HG03354 (cell line): ENCODE results near the gene DIDO1.
"Not testable (repeated sequence)": the region's sequence is repeated elsewhere in the genome, so short reads cannot be mapped to it uniquely, and the experiment has no call there.

Experiments used
- ATAC-seq: cut with Tn5 transposase; IDR thresholded peaks from one replicate; pipeline ENCODE4 v1.9.1; 2021; ENCODE audit warnings: mild to moderate bottlenecking; ENCODE audit not compliant: unreplicated experiment, poor library complexity, severe bottlenecking

The DIDO1 gene

GRCh38 chr20:62885896-62886708 lies 40.2 kb downstream of the DIDO1 start:
- ATAC-seq = no peak

- no peak for ATAC-seq
Observed at GRCh38 chr20:62885046-62885895, 41.0 kb downstream of the DIDO1 start.

DNA sequence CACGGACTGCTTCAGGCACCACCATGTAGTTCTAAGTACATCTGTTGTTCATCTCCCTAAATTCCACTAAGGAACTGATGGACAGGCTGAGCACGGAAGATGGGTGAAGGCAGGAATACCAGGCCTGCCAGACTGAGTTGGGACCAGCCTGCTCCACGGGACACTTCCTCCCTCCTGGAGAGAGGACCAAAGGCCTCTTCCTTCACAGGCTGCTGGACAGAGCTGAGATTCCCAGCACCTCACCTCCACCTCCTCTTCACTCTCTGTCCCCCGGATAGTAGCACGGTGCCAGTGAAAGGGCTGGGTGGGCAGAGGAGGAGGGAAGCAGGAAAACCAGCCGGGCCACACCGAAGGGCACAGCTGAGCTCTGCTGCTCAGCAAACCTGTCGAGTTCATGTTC lies 41.7 kb downstream of the DIDO1 start:
- no peak for ATAC-seq

DNA sequence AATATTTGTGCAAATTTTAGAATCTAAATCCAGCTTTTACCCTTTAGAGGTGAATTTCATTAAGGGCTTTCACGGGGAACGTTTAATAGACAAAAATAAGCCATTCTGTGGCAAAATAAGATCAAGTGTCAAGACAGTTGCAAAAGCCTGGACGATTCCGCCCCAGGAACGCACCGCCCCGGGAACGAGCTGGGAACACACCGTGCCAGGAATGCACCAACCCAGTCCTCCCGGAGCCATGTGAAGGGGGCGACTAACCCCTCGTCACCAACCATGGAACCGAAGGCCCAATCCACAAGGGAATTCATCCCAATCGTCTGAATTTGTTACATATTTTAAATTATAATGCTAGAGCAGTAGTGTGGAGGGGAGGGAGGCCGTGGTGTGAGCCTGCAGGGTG lies 43.9 kb downstream of the DIDO1 start:
- no peak for ATAC-seq

- no peak for ATAC-seq
Observed at GRCh38 chr20:62881662-62882395, 44.5 kb downstream of the DIDO1 start.

DNA sequence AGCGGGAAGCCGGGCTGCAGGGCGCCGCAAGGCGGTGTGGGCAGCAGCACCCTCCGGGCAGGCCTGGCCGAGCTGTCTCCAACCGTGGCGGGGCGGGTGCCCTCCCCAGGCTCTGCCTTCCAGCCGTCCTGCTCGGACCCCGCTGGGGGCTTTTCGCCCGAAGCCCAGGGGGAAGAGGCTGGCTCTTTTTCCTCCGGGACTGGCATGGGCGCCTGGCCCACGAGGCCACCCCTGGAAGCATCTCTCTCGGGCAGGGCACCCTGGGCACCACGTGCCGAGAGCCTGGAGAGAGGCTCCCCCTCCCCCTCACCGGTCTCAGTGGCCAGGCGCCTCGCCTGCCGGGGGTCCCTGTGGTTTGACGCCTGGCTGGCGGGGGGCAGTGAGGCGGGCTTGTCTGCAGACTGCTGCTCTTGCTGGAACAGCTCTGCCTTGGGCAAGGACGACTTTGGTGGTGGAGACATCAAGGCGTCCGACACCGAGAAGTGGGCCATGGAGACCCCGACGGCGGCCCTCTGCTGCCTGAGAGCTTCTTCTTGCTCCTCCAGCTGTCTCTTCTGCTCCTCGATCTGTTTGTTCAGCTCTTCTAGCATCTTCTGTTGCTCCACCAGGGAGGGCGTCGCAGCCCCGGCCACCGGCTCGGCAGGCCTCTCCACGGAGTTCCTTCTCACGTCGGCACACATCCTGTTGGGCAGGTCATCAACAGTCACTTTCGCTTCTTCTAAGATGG lies 45.2 kb downstream of the DIDO1 start:
- no peak for ATAC-seq

DNA sequence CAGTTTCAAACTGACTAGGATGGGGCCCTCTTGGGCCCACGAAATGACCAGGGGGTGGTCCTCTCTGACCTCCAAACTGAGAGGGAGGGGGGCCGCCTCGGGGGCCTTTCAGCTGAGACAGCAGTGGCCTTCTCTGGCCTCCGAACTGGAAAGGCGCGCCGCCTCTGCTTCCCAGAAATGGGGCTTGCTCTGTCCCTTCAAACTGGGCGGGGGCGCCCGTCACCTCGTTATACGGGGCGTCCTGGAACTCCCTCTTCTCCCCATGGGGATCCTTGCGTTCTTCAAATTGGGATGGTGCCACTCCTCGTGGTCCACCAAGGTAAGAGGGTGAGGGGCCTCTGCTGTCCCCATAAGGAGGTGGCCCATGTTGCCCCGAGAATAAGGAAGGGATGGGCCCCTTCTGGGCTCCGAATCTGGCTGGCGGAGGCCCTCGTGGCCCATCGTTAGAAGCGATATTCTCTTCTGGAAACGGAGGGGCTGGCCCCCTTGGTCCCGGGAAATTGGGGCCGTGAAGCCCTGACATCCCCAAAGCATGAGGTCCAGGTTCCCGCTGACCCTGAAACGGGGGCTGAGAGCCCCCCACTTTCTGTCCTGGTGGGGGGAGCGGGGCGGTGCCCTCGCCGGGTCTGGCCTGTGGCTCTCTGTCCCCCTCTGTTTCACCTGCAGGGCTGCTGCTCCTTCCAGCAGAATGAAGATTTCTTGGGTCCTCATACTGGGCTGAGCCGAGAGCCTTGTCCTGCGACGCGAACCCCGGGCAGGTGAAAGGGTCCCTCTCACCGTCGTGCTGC lies 46.0 kb downstream of the DIDO1 start:
- no peak for ATAC-seq

GRCh38 chr20:62879275-62880146 lies 46.8 kb downstream of the DIDO1 start:
- no peak for ATAC-seq

DNA sequence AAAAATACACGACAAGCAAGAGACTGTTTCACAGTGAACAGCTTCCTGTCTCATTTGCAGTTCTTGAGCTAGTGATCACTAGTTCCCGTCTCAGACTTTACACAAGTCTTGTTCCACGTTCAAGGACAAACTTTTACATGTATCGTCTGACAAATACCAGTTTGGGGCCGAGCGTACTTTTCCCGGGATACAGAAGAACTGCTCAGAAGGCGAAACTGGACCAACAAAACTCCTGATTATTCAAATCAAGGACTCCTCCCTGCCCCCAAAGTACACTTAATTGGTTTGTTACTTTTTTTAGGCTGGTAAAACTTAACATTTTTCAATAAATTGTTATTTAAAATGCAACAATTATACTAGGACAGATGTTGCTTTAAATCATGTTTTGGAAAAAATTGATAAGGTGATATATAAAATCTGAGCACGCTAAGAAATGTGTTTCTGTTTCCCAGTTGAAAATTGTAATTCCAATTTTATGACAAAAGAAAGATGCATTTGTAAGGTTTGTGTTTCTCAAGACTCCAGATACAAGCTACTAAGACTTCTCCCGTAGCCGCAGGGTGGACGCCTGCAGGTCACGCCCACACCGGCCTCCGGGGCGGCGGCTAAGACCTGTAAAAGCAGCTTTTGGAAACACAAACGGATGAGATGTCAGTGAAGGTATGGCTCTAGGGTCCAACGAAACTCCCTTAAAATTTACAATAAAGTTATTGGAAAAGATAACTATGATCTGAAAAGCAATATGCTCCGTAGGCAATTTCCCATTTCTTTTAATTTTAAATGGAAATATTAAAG lies 47.9 kb downstream of the DIDO1 start:
- no peak for ATAC-seq

- ATAC-seq = no peak
Observed at GRCh38 chr20:62876902-62877816, 49.1 kb downstream of the DIDO1 start.

GRCh38 chr20:62876501-62876901 lies 49.8 kb downstream of the DIDO1 start:
- no peak for ATAC-seq

DNA sequence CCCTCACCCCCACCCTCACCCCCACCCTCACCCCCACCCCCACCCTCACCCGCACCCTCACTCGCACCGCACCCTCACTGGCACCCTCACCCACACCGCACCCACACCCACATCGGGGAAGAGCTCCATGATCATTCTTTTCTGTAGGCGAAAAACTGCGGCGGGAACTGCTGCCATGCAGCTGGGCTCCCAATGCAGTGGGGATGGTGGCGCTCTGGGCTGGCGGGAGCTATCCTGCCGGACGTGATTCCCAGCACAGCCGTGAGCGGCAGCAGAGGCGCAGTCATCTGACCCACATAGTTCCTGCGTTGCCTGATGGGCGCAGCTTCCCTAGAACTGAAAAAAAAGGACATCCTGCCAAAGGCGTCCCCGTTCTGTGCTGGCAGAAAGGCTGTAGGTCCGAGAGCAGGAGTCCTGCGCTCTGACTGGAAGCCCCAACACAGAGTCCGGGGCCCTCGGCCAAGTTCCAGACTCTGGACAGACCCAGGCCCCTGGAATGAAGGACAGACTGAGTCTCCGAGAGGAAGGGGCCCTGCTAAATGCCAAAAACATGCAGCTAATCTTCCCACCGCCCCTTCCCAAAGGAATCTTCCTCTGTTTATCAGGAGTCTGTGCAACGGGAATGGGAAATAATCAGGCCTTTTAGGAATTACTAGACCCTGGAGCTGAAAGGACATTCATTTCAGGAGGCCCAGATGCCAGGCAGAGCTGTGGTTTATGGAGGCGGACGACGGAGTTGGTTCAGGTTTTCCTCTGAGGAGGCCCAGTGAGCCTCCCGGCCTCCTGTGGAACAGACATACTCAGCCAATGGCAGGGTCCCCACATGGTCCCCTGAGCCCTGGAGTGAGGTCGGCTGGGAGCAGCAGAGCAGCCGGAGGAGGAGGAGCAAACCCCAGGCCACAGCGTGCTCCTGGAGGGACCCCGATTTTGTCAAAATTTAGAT lies 50.6 kb downstream of the DIDO1 start:
- no peak for ATAC-seq

DNA sequence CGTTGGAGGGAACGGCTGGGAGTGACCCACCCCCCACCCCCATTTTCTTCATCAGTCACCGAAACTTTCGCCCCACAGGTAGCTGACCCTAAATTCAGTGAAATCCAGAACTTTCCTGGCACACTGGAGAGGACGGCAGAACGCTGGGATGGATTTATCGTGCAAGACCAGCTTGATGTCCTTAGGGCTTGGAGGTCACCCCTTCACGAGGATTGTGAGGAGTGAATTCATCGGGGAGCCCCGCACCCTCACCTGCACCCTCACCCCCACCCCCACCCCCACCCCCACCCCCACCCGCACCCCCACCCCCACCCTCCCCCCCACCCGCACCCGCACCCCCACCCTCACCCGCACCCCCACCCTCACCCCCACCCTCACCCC lies 51.4 kb downstream of the DIDO1 start:
- no peak for ATAC-seq

DNA sequence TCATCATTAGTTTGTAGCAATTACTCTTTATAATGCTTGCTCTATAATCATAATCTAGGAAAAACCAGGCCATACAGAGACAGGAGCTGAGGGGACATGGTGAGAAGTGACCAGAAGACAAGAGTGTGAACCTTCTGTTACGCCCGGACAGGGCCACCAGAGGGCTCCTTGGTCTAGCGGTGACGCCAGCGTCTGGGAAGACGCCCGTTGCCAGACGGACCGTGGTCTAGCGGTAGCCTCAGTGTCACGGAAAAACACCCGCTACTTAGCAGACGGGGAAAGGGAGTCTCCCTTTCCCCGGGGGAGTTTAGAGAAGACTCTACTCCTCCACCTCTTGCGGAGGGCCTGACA lies 52.6 kb downstream of the DIDO1 start:
- ATAC-seq = not testable (repeated sequence)

DNA sequence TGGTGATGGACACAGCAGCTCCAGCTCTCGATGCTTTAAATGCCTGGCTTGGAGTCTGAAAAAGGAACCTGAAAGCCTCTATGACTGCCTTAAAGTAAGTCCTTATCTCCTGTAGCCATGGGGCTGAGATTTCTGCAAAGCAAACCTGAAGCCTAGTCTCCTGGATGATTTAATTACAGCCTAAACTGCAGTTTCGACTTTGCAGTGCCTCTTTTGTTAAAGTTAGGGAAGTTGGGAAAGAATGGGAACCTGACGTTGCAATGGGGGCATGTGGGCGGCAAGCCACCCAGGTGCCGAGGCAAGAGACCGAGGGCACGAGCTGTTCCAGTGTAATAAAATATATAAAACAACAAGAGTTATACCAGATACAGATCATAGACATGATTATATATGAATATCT lies 53.0 kb downstream of the DIDO1 start:
- ATAC-seq = no peak
